Ovary (tissue), 3 donors: ENCODE results near the gene GORASP1.

ENCODE experiments used
- CTCF ChIP-seq, 3 donors: fragments of 450-650 bp in 2 of 3; fragments of 200-600 bp in 1 of 3; IDR thresholded peaks; one replicate each; pipeline versions ENCODE4 v1.5.1 to v1.8.0; 2016 to 2022; ENCODE audit warnings: antibody characterized with exemption in 3 of 3, mild to moderate bottlenecking in 1 of 3
- EP300 ChIP-seq: sonication (generic); formaldehyde crosslinking; IDR thresholded peaks from one replicate; pipeline ENCODE4 v1.6.1; 2017; ENCODE audit warnings: antibody characterized with exemption
- donor health status: DM: no; HTN: no; CAD: no.

GRCh38 chr3:39105687-39106063, 1.8 kb downstream of the GORASP1 start:
- no peak for TF ChIP-seq EP300
- no peak for TF ChIP-seq CTCF (IDR thresholded peaks at IDR 0.05)
